ENCODE measurements around the gene IGFBPL1. TPM values are rescaled to one million over a fixed set of nuclear protein-coding genes. Genes with fewer than 3 reads are reported as not detected.

The IGFBPL1 gene
- total and polyA plus RNA-seq, 2 of the 8 experiments (the other 6 are each of a cell fraction or from before 2014, with no cell fraction given): 31.3 to 33.8 TPM

DNA sequence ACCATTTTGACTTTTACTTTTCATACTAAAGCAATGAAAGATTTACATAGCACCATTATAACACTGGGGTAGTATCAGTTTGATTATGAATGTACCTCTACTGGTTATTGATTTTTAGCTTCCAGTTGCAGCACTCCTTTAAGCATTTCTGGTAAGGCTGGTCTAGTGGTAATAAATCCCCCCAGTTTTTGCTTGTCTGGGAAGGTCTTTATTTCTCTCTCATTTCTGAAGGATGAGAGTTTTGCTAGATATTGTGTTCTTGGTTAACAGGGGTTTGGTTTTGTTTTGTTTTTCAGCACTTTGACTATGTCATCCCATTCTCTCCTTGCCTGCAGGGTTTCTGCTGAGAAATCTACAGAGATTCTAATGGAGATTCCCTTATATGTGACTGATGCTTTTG lies 26.9 kb upstream of the IGFBPL1 start:
- no peak overlapping the region for H2AFZ ChIP-seq (ENCODE audit: low read length)
- H3K36me3 ChIP-seq (ENCODE audit: control insufficient read depth in 2 of 4, insufficient read depth in 4 of 4, low read length in 3 of 4): no peaks in the 10 kb centered on the region
- no peak overlapping the region for H3K14ac ChIP-seq (ENCODE audit: insufficient read length)
- no peak overlapping the region for H2BK20ac ChIP-seq (ENCODE audit: low read length)
- no peaks in the 10 kb centered on the region for H4K20me1 ChIP-seq (replicated peaks in 1 of 2; ENCODE audit: control insufficient read depth in 1 of 2, insufficient read depth in 2 of 2, low read length in 2 of 2)
- H3K79me1 ChIP-seq (ENCODE audit: low read depth, low read length): no peaks in the 10 kb centered on the region
- ChIA-PET POLR2A (ENCODE audit: partially characterized antibody) (no interaction called here), CTCF (ENCODE audit: partially characterized antibody) (interaction anchor here (1.2 to 2.3 kb wide), 3 partner anchors 10 to 35 kb away, joined by 3 to 7 read pairs (median 6); no protein-coding TSS in a partner anchor)
- H4K5ac ChIP-seq (ENCODE audit: insufficient read length, low read depth, low read length): no peak overlapping the region
- no peaks in the 10 kb centered on the region for H3K4me1 ChIP-seq (replicated peaks in 1 of 4; ENCODE audit: control insufficient read depth in 3 of 4, insufficient read depth in 4 of 4, low read length in 3 of 4)
- H3K56ac ChIP-seq (replicated peaks; ENCODE audit: insufficient read length, low read depth, low read length): no peak overlapping the region
- no peak for DNase-seq (ENCODE audit: low read depth in 1 of 2, low spot score in 2 of 2)
- H3K4me2 ChIP-seq (ENCODE audit: insufficient read depth in 1 of 2, low read depth in 2 of 2, low read length in 2 of 2): no peak overlapping the region
- H3K4me3 ChIP-seq (ENCODE audit: extremely low read depth in 1 of 4, insufficient read depth in 2 of 4, low read depth in 3 of 4, low read length in 4 of 4): no peak overlapping the region
- no peak overlapping the region for H4K8ac ChIP-seq (ENCODE audit: extremely low read depth, insufficient read depth, low read length)
- no peaks in the 10 kb centered on the region for H3K23me2 ChIP-seq (ENCODE audit: low read depth, low read length)
- H3K27ac ChIP-seq (ENCODE audit: low read depth, low read length): no peak overlapping the region
- H3K27me3 ChIP-seq (replicated peaks in 1 of 4; ENCODE audit: control insufficient read depth in 3 of 4, extremely low read depth in 1 of 4, insufficient read depth in 3 of 4, low read length in 3 of 4): no peaks in the 10 kb centered on the region
- no peak overlapping the region for H2AK5ac ChIP-seq (ENCODE audit: low read depth, low read length)
- no peak overlapping the region for H3K23ac ChIP-seq (ENCODE audit: insufficient read length)
- no peaks in the 10 kb centered on the region for H3K9me3 ChIP-seq (ENCODE audit: insufficient read depth in 2 of 2, low read depth in 1 of 2, low read length in 1 of 2)
- H3K9ac ChIP-seq (replicated peaks in 1 of 4; ENCODE audit: extremely low read depth in 1 of 4, low read depth in 3 of 4, low read length in 3 of 4): no peak overlapping the region
- H2BK12ac ChIP-seq (ENCODE audit: low read depth, low read length): no peak overlapping the region
- H3K4ac ChIP-seq (replicated peaks; ENCODE audit: insufficient read length, low read depth, low read length): no peak overlapping the region
- no peak overlapping the region for H4K91ac ChIP-seq (replicated peaks; ENCODE audit: insufficient read length, low read length)
- no peak overlapping the region for H2BK15ac ChIP-seq (ENCODE audit: low read length)
- FAIRE-seq: no peak
- no peaks in the 10 kb centered on the region for H3K79me2 ChIP-seq (ENCODE audit: control insufficient read depth in 1 of 2, insufficient read depth in 2 of 2, low read length in 2 of 2)
- TF ChIP-seq HDAC6 (IDR thresholded peaks at IDR 0.05; ENCODE audit: low read depth, low read length): no peak
- no peak for TF ChIP-seq POLR2AphosphoS5 (IDR thresholded peaks at IDR 0.05; ENCODE audit: low read depth, low read length)
- no peak for TF ChIP-seq CREB1 (IDR thresholded peaks at IDR 0.05)
- TF ChIP-seq RNF2 (IDR thresholded peaks at IDR 0.05; ENCODE audit: borderline replicate concordance, low read depth, low read length, missing control alignments, poor library complexity, severe bottlenecking): no peak
- no peak for TF ChIP-seq KDM1A (IDR thresholded peaks at IDR 0.05; ENCODE audit: borderline replicate concordance, low read length)
- no peak for TF ChIP-seq SP1 (IDR thresholded peaks at IDR 0.05; ENCODE audit: low read depth, low read length)
- no peak for TF ChIP-seq RFX5 (IDR thresholded peaks at IDR 0.05; ENCODE audit: borderline replicate concordance, low read depth, low read length)
- TF ChIP-seq BCL11A (IDR thresholded peaks at IDR 0.05; ENCODE audit: low read depth in 2 of 2, low read length in 2 of 2): no peak
- no peak for TF ChIP-seq RXRA (IDR thresholded peaks at IDR 0.05; ENCODE audit: insufficient read depth, low read depth, low read length)
- TF ChIP-seq SUZ12 (IDR thresholded peaks at IDR 0.05; ENCODE audit: low read length): no peak
- TF ChIP-seq NANOG (IDR thresholded peaks at IDR 0.05; ENCODE audit: insufficient read depth, low read depth, low read length, poor library complexity, severe bottlenecking): no peak
- no peak for TF ChIP-seq BACH1 (IDR thresholded peaks at IDR 0.05; ENCODE audit: low read length)
- TF ChIP-seq MAFK (IDR thresholded peaks at IDR 0.05; ENCODE audit: low read depth, low read length): no peak
- no peak overlapping the region for H2BK5ac ChIP-seq (ENCODE audit: low read depth, low read length)
- H2BK120ac ChIP-seq (replicated peaks; ENCODE audit: low read depth, low read length): no peak overlapping the region
- H3K18ac ChIP-seq (ENCODE audit: extremely low read depth, low read length): no peak overlapping the region

Data from H1 (cell line).